GM21360 (cell line): ENCODE measurements around the gene FXYD4.

Source experiments
- ATAC-seq: cut with Tn5 transposase; IDR thresholded peaks from one replicate; pipeline ENCODE4 v1.9.1; 2021; ENCODE audit warnings: mild to moderate bottlenecking, moderate library complexity; ENCODE audit not compliant: unreplicated experiment

The FXYD4 gene

DNA sequence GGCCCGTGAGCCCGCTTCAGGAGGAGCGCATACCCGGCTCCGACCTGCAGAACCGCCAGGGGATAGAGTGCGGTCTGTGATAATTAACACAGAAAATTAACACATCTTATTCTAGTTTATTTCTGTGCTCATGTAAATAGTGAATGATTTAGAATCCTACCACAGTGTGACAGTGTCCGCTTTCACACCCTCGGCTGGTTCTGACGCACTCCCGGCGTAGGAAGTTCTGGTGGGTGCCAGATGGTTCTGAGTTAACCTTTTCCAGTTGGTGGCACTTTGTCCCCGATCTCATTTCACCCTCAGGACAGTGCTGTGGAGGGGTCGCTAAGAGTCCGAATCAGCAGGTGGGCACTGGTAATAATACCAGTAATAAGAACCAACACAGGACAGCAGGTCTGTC, 28.3 kb upstream of the FXYD4 start:
- no peak for ATAC-seq

GRCh38 chr10:43344051-43344450, 27.4 kb upstream of the FXYD4 start:
- no peak for ATAC-seq

DNA sequence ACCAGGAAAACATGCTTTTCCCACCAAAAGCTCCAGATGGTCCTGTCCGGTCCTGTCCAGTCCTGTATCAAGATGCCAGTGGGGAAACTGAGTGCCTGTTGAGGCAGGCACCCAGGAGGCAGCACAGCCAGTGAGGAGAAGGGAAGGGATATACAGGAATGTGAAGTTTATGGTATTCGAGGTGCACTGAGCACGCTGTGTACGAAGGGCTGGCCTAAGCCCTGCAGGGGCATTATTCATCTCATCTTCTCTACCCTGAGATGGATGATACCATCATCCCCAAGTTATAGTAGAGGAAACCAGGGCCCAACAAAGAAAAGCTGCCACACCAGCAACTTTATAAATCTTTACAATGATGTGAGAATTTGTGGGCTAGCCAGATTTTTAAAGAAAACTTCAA, 23.4 kb upstream of the FXYD4 start:
- ATAC-seq, result no peak

- peak; percentile 100 for ATAC-seq
Measured at GRCh38 chr10:43348511-43349312, 22.7 kb upstream of the FXYD4 start.

DNA sequence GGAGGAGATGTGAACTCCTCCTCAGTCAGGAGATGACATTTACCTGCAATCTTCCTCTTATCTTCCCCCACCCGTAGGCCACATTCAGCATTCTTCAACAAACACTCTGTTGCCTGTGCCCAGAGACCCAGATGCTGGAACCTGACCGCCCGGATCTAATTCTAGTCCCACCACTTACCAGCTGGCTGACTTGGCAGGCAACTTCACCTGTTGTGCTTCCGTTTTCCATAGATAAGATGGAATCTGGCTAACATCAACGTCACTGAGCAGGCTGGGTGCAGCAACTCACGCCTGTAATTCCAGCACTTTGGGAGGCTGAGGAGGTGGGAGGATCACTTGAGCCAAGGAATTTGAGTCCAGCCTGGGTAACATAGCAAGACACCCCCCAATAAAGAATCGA, 21.3 kb upstream of the FXYD4 start:
- ATAC-seq, result no peak

- no peak for ATAC-seq
Measured at GRCh38 chr10:43350686-43351085, 20.8 kb upstream of the FXYD4 start.

- no peak for ATAC-seq
Measured at GRCh38 chr10:43351301-43351700, 20.1 kb upstream of the FXYD4 start.

GRCh38 chr10:43352951-43353350, 18.5 kb upstream of the FXYD4 start:
- ATAC-seq, result no peak

GRCh38 chr10:43353495-43354329, 17.7 kb upstream of the FXYD4 start:
- no peak for ATAC-seq

- no peak for ATAC-seq
Measured at GRCh38 chr10:43354330-43354635, 17.2 kb upstream of the FXYD4 start.

DNA sequence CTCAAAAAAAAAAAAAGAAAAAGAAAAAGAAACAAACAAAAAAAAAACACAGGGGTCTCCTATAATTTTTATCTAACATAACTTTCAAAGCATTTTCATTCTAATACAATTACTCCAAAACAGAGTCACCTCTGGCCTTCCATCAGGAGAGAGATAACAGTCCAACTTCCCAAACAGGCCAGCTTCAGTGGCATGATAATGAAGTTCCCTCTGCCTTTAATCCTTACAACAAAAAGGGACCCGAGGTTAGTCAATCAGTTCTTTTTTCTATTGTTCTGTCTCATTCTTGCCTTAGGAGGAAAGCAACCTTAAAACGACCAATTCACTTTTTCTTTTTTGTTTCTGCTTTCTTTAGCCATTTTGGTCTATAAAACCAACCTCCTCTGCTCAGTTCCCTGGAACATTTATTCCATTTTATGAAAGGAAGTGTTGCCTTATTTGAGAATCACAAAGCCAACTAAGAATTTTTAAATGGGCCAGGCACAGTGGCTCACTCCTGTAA, 16.5 kb upstream of the FXYD4 start:
- ATAC-seq, result no peak

DNA sequence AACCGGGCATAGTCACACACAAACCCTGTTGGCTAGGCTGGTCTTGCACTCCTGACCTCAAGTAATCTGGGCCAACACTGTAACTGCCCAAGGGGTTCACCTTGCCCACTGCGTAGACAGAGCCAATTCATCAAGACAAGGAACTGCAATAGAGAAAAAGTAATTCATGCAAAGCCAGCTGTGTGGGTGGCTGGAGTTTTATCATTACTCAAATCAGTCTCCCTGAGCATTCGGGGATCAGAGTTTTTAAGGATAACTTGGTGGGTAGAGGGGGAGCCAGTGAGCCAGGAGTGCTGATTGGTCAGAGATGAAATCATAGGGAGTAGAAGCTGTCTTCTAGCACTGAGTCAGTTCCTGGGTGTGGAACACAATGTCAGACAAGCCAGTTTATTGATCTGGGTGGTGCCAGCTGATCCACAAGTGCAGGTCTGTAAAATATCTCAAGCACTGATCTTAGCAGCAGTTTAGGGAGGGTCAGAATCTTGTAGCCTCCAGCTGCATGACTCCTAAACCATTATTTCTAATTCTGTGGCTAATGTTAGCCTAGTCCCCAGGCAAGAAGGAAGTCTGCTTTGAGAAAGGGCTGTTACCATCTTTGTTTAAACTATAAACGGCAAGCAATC, 15.6 kb upstream of the FXYD4 start:
- ATAC-seq, result no peak

GRCh38 chr10:43360086-43360485, 11.3 kb upstream of the FXYD4 start:
- ATAC-seq, result no peak

DNA sequence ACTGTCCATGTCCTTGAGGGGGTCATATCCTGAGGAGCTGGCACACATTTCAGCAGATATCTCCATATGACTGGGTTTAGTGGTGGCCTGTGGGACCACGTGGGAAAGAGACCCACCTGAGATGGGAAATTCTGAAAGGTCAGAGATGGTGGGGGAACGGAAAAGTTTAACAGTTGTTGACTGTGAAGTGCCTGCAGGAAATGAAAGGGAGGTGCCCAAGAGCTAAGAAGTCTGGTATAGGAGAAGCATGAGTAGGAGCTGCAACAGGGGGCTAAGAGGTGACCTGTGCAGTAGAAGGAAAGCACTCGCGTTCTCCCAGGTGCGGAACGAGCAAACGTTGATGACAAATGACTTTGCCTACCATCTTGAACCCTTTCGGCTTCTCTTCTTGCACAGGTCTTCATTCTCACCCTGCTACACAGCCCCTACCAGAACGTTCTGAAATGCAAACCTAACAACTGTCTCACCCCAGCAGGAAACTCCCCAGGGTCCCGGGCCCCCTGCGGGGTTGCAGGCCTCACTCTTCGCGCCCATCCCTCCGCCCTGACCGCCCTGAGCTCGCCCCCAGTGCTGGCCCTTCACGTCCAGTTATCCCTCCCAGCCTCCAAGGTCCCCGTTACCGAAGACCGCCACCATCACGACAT, 9.8 kb upstream of the FXYD4 start:
- ATAC-seq, result no peak

DNA sequence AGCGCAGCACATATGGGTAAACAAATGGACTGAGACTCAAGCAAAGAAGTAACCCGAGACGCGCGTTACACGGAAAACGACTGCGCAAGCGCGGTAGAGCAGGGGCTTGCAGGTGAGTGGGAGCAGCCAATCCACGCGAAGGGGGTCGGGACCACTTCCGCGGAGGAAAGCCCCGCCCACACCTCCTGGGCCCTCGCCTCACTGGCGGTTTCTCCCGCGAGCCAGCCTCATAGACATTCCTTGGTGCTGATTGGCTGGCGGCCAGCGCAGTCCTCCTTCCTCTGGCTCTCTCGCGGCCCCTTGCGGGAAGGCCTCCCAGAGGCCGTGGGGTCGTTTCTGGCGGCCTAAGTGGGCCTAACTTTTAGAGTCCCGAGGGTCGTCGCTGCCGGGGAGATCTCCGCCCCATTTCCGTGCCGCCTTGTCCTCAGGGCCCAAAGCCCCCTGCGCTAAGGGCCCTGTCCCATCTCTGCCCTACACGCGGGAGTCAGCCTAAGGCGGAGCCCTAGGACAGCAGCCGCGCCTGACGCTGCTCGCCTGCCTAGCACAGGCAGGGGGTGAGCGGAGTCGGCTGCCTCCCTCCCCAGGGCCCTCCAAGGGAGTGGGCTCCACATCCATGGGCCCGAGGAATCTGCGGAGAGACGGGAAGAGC, 9.1 kb upstream of the FXYD4 start:
- peak; percentile 99 for ATAC-seq

- no peak for ATAC-seq
Measured at GRCh38 chr10:43365001-43365400, 6.4 kb upstream of the FXYD4 start.

DNA sequence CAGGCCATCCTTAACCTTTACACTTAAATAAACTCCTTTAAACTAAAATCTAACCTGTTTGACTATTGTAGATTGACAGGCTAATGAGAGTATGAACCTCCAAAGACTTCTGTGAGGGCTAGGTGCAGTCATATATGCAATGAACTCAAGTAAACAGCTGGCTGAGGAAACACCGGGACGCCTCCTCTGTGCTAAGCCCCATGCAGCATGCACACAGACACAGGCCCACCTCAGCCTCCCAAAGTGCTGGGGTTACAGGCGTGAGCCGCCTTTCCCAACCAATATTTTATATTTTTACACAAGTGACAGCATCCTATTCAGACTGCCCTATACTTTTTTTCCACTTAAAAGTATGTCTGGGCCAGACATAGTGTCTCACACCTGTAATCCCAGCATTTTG, 1.5 kb upstream of the FXYD4 start:
- no peak for ATAC-seq

- no peak for ATAC-seq
Measured at GRCh38 chr10:43370671-43371215, 693 bp upstream of the FXYD4 start.

DNA sequence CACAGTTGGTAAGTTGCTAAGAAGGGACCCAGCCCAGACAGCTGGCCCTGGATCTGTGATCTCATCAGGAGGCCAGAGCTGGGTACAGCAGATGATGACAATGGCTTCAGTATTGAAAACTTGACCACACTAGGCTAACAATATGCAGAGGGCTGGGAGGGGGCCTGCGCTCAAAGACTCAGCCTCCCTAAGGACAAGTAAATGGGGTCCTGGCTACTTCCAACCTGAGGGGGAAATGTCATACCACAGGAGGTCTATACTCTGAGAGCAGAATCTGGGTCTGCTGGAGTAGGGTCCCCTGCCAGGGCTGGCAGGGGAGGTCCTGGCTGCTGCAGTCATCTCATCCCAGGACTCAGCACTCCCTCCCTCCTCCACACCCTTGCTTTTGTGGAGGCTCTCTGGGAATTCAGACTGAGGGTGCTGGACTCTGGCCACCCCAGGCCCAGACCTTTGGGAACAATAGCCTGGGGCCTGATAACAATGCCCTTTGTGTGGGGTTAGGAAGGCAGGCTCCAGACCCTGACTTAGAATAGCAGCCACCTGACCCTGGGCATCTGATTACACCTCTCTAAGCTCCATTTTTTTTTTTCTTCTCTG, 1.4 kb downstream of the FXYD4 start:
- ATAC-seq, result no peak

GRCh38 chr10:43373461-43373860, 2.0 kb downstream of the FXYD4 start:
- no peak for ATAC-seq
